ENCODE results near the gene GAB1.

Gene GAB1

GRCh38 chr4:143391261-143391660 lies 54.6 kb downstream of the GAB1 start:
- DNase-seq = no peak

GRCh38 chr4:143391895-143392294 lies 55.2 kb downstream of the GAB1 start:
- DNase-seq = no peak

- DNase-seq = no peak
Measured at GRCh38 chr4:143393195-143393594, 56.5 kb downstream of the GAB1 start.

- DNase-seq = no peak
Measured at GRCh38 chr4:143394739-143395453, 58.2 kb downstream of the GAB1 start.

GRCh38 chr4:143396695-143397094 lies 60.0 kb downstream of the GAB1 start:
- no peak for DNase-seq

- DNase-seq = no peak
Measured at GRCh38 chr4:143397335-143397734, 60.7 kb downstream of the GAB1 start.

- DNase-seq = no peak
Measured at GRCh38 chr4:143397887-143398286, 61.2 kb downstream of the GAB1 start.

GRCh38 chr4:143399113-143399949 lies 62.7 kb downstream of the GAB1 start:
- DNase-seq = peak; percentile 22

- no peak for DNase-seq
Measured at GRCh38 chr4:143400082-143400481, 63.4 kb downstream of the GAB1 start.

GRCh38 chr4:143402776-143403552 lies 66.3 kb downstream of the GAB1 start:
- no peak for DNase-seq

GRCh38 chr4:143403553-143403820 lies 66.8 kb downstream of the GAB1 start:
- DNase-seq = no peak

GRCh38 chr4:143404555-143404954 lies 67.9 kb downstream of the GAB1 start:
- DNase-seq = no peak

- no peak for DNase-seq
Measured at GRCh38 chr4:143405075-143405730, 68.5 kb downstream of the GAB1 start.

GRCh38 chr4:143406523-143406922 lies 69.8 kb downstream of the GAB1 start:
- no peak for DNase-seq

GRCh38 chr4:143407474-143407873 lies 70.8 kb downstream of the GAB1 start:
- no peak for DNase-seq

- DNase-seq = no peak
Measured at GRCh38 chr4:143407888-143408287, 71.2 kb downstream of the GAB1 start.

GRCh38 chr4:143410015-143410414 lies 73.3 kb downstream of the GAB1 start:
- no peak for DNase-seq

- DNase-seq = peak; percentile 43
Measured at GRCh38 chr4:143411527-143412419, 75.1 kb downstream of the GAB1 start.

GRCh38 chr4:143412420-143412758 lies 75.7 kb downstream of the GAB1 start:
- no peak for DNase-seq

GRCh38 chr4:143417679-143418403 lies 81.2 kb downstream of the GAB1 start:
- DNase-seq = no peak

- no peak for DNase-seq
Measured at GRCh38 chr4:143420227-143420626, 83.6 kb downstream of the GAB1 start.

GRCh38 chr4:143421609-143422008 lies 84.9 kb downstream of the GAB1 start:
- DNase-seq = no peak
